Middle frontal gyrus (tissue), 1 donor: ENCODE data around the gene BTBD16.

Experiments used
- DNase-seq: peaks from one replicate; pipeline ENCODE4 v3.0.0-alpha.2; 2015; ENCODE audit warnings: low spot score; ENCODE audit errors: extremely low spot score

Gene BTBD16

DNA sequence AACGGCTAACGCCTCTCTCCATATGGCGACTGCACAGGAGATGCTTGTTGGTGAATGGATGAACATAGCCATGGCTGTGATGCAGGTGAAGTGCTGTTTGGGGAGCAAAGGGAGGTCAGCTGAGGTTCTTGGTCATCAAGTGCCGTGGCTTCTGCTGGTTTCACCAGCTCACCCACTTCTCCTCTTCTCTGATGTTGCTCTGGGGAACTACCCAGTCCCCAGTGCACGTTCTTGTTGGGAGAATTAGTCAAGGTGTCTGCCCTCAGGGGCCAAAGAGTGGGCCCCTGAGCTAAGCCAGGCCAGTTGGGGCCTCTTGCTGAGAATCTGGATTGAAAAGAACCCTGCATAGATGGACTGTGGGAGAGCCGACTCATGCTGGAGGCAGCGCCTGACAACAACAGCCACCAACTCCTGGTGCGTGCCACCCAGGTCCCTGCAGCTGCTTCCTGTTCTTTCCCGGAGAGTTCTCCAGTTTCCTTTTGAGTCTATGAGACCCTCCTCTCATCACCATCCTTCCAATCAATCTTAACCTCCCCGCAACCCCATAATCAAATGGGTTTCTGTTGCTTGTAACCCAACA is 3.0 kb downstream of the BTBD16 start:
- no peak for DNase-seq

DNA sequence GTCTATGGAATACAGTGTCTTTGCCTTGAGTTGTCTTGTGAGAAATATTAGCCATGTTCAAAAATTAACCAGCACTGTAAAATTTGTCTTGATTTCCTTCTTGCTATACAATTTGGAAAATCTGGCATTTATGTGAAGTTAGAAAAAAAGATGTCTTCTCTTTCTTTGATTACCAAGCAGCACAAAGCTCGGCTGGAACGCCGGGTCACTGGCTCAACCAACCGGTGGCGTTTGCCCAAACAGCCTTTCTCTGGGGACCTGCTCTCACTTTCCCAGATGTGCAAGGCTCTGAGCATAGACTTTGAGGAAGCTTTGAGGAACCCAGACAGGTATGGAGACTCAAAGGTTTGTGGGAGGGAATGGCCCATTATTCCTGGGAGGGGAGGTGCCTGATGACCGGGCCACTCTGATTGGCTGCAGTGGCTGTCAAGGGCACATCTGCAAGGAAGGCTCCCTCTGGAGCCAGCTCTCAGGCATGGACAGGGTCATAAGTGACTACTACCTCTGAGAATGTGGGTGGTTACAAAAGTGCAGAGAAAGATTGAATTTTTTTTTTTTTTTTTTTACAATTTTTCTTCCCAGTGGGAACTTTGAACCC is 5.6 kb downstream of the BTBD16 start:
- no peak for DNase-seq

DNA sequence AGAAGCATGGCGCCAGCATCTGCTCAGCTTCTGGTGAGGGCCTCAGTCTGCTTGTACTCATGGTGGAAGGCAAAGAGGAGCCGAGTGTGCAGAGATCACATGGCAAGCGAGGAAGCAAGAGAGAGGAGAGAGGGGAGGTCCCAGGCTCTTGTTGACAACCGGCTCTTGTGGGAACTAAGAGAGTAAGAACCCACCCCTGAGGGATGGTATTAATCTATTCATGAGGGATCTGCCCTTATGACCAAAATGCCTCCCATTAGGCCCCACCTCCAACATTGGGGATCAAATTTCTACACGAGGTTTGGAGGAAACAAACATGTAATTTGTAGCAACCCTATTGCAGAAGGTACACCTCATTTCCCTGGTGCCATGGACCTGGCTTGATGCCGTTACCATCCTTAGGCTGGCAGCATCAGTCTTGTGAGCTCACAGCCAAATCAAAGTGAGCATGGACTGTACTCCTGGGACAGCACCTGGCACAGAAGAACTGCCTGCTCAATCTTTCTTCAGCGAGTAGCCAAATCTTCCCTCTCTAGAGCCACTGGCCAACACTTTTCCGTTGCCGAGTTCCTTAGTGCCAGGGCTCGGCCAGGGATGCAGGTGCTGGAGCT is 6.5 kb downstream of the BTBD16 start:
- DNase-seq = no peak

DNA sequence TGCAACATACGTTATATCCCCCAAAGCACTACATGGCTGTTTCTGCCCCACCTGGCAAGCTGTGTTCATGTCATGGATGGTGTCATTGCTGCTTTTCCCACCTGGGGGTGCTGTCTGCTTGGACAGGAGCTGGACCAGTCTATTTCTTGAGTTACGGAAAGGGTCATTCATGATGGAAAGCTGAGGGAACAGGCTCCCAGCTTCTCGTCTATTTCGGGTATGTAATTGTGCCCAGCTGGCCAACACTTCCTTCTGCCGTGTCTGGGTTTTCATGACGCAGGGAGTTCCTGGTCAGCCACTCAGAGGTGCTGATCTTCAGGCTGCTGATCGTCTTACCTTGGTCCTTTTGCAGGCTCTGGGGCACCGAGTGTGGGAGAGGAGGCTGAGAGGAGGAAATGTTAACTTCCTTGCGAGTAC is 8.6 kb downstream of the BTBD16 start:
- no peak for DNase-seq

DNA sequence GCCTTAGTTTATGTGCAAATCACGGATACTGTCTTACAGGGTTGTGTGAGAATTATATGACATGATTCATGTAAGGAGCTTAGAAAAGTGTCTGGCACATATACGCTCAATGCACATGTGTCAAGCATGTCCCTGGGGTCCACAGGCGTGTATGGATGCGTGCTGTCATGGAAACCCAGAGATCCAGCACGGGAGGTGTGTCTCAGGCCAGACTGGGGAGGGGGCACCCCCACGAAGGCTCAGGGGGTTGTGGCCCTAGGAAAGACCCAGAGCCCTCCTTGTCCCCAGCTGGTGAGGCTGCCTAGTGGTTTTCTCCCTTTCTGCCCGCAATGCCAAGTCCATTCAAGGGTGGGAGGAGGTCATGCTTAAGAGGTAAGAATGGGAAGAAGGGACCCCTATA is 9.1 kb downstream of the BTBD16 start:
- DNase-seq = no peak

DNA sequence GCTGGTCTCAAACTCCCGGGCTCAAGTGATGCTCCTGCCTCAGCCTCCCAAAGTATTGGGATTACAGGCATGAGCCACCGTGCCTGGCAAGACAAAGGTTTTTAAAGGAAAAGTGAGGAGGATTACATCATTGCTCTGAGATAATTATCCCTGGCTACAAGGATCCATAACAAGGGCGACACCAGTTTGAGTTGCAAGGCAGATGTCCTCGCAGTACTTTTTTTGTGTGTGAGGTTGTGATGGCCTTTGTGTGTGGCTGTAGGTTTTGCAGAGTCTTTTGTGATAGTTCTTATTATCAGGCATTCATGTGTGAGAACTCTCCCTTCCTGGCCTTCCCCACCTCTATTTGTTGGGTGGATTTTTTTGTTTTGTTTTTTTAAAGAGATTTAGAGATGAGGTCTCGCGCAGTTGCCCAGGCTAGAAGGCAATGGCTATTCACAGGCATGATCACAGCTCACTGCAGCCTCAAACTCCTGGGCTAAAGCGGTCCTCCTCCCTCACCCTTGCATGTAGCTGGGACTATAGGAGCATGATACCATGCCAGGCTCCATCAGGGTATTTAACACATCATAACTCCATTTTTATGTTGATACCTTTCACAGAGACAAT is 10.0 kb downstream of the BTBD16 start:
- no peak for DNase-seq

DNA sequence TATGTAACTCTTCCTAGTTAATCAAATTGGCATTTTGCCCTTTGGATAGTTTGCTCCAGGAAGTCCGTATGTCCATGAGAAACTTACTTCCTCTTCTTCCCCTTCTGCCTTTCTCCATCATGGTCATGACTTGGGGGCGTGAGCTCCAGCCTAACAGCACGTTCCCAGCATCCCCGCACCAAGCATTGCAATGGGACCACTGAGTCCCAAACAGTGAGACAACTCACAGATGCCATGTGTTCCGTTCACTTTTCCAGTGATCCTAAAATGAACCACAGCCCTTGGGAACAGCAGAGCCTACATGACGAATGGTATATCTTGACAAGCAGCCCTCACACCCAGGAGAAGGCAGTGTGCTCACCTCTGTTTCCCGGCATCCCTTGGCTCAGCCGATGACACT is 10.7 kb downstream of the BTBD16 start:
- DNase-seq = no peak

DNA sequence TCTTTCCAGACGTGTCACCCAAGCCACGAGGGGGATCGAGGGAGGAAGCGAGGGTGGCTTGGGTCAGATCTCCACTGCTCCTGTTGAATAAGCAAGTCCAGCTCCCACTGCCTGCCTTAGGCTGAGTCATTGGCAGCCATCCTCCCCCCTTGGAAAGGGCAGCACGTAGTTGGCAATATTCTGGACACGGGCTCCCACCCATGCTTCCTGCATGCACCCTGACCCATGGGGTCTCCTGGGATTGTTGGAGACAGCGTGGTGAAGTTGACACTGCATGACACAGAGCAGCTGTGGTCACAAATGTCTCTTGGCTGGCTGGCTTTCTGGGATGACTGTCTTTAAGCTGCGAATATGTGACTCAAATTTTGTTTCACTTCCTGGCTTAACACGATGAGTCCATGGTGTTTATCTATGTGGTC is 11.2 kb downstream of the BTBD16 start:
- no peak for DNase-seq

DNA sequence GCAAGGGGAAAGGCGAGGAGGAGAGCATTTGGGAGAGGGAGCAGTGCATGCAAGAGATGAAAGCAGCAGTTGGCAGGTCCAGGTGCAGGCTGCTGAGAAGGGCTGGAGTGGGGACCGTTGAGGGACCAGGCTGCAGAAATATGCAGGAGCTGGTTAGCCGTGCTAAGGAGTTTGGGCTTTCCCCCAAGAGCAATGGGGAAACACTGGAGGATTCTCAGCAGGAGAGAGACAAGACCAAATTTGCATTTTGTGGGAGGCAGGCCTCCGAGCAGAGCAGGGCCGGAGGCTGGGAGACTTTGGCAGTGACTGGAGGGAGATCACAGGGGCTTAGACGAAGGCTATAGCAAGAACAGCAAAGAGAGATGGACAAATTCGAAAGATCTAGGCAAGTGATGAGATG is 11.8 kb downstream of the BTBD16 start:
- DNase-seq = no peak

DNA sequence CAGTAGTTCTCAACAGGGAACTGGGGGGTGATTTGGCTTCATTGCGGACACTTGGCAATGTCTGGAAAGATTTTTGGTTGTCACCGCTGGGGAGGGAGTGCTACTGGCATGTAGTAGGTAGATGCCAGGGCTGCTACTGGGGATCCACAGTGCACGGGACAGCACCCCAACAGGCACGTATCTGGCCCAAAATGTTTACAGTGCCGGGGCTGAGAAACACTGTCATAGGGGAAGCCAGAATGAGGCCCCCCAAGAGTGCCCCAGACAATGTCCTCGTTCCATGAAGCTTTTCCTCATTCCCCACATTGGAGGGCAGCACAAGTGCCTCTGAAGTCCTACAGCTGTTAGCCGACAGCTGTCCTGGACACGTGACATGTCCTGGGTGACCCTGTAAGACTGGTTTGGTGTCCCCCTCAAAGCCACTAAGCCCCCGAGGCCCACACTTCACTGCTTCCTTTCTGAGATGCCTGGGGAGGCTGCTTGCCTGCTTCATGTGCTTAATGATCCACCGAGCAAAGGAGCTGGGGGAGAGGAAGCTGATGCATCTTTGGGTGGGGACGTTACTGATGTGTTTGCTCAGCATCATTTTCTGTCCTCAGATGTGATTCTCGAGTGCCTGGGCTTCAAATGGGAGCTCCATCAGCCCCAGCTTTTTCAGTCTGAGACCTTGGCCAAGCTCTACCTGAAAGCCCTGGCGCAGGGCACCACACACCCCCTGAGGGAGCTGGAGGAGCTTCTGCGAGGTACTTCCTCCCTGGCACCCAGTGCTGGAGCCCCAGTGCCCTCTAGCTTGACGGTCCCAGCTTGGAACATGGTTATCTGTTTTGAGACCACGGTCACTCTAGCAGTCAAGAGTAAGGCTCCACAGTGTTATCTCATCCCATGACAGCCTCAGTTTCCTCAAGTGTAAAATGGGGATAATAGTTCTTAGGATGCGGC is 14.7 kb downstream of the BTBD16 start:
- DNase-seq = no peak

DNA sequence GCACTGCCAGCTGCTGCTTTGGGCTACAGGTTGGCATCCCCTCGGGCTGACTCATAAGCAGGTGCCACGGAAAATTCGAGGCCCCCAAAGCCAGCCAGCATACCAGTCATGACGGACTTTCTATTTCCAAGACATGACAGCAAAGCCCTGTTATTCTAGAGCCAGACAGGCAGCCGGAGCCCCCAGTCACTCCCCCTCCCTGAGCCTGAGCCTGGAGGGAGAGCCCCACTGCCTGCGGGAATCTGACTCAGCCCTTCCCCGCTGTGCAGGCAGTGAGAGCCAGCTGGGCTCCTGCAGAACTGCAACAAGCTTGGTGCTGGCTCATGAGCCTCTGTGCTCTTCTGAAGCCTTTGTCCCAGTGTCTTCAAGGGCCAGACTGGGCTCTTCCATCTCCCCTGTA is 15.8 kb downstream of the BTBD16 start:
- peak; percentile 14 for DNase-seq

DNA sequence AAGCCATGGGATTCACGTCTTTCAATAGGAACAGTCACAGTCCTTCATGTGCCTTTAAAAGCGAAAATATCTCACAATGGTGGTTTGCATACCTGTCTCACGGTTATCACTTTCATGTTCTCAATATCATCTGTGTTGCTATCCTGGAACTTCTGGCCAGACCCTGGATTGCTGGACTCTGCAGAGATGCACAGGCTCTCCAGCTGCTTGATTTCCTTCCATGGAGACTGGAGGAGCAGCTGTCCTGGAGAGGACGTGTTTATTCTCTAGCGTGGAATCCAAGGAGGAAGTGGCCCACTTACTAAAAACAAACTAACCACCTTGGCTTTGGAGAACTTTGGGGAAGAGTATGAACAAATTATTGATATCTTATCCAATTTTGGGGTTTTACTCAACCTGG is 16.5 kb downstream of the BTBD16 start:
- no peak for DNase-seq

DNA sequence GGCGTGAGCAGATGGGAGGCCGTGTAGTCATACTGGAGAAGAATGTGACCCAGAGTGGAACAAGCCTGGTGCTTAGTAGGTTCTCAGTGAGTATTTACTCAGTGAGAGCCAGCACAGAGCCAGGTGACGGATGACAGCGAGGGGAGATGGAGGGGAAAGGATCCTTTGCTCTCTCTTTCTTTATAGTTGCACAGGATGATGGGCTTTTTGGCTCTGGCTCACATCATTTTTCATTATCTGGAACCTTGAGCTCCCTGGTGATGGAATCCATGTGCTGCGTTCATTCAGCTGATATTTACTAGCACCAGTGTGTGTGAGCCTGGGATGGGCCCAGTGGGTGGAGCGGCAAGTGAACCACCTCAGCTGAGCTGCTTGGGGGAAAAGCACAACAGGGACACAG is 17.2 kb downstream of the BTBD16 start:
- no peak for DNase-seq

DNA sequence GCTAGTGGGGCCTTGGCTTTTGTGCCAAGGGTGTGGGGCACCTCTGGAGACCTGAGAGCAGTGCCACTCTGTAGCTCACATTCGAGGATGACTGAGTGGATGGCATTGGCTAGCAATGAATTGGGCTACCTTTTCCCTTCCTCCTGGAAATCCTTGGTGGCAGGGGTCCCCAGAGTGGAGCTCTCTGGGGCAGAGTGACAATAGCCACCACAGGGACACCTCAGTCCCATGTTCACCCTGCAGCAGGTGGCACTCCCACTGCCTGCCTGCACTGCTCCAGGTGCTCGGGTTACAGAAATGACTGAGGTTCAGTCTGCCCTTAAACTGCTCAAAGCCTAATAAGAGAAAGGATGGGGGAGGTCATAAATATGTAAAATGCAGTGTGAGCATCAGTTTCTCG is 17.8 kb downstream of the BTBD16 start:
- DNase-seq = no peak

DNA sequence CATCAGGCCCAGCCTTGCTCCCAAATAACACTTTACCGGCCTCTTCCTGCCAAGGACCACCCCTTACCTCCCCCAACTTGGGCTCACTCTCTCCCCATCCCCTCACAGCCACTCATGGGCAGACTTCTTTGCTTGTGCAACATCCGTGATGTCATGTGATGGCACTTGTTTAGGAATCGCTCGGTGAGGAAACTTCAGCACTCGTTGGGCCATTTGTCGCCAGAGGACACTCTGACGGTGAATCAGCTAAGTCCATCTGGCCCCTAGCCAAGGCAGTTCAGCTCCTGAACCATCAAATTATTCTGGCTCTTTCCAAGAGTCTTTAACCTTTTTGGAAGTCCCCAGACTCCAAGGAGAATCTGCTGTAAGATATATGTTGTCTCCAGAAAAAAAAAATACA is 19.2 kb downstream of the BTBD16 start:
- DNase-seq = no peak

DNA sequence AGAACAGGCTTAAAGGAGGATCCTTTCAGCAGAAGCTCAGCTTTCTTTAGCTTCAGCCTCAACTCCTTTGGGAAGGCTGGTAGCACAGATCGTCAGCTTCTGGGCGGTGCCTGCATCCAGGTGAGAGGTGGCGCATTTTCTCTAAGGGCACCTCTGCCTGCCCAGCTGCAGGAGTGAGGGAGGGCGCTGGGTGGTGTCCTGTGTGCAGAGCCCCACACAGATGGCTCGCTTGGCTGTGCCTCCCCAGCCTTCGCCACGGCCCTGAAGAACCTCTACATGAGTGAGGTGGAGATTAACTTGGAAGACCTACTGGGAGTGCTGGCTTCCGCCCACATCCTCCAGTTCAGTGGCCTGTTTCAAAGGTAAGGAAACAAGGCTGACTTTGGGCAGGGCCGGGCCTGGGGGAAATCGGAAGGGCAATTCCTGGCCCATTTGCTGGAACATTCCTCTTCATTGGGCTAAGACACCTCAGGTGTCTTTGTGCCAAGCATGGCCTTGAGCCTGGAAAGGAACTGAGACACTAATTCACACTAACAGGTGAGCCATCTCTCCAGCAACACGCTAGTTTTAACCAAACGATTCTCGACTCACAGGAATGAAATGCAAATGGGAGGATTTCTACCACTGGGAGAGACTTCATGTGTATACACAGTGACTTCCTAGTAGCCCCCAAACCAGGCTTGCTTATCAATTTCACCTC is 19.9 kb downstream of the BTBD16 start:
- DNase-seq = no peak

DNA sequence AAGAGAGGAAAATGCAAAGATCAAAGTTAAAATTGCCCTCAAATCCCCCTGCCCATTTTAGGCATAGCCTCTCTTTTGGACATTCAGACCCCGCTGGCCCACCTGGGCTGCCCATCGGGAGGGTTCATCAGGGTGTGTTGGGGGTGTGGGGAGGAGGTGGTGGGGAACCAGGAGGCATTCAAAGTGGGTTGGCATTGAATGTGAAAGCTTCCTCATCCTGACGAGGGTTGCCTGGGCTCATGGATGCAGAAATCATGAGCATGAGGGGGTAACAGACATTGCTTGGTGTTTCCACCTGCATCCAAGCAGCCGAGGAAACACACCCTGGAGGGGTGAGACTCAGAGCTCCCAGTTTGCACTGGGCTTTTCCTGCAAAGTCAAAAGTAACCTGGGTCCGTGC is 20.6 kb downstream of the BTBD16 start:
- no peak for DNase-seq

DNA sequence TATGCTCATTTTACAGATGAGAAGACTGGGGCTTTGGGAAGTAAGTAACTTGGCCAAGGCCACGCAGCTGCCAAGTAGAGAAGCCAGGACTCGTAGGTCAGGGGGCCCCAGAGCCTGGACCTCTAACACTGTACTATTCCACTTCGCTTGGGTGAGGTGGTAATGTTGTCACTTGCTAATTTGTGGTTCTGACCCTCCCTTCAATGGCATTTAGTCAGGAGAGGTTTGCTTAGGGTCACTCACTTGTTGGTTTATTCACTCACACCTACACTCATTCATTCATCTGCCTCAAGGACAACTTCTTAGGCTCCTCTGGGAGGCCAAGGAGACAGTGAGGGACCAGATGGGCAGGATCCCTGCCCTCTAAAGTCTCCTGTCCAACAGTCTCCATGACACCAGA is 21.3 kb downstream of the BTBD16 start:
- no peak for DNase-seq

DNA sequence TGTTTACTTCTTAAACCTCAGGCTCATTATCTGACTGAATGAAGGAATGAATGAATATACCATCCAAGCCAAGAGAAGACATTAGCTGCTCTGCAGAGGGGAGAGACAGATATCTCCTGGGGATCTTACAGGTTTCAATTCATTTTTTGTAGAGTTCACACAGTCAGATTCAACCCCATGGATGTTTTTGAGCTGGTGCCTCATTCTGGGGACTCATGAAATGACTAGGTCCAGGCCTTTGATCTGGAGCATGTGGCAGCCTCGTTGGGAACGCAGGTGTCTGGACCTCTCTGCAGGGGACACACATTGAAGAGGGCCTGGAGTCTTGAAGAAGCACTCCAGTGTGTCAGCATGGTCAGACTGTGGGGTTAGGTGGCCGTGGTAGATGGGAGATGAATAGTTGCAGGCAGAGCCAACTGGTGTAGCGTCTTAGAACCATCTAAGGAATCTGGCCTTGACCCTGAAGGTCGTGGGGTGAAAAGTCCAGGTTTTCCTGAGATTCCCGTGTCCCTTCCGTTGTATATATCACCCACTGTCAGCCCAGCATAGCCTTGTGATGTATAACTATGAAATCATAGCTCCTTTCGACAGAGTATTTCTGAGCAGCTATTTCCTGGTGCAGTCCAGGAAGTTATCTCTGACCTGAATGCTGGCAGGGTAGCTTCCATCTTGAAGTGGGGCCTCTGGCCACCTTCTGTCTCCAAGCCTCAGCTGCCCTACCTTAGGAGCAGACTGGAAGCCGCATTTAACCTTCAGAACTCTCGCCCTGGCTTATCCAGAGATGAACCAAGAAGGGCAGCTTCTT is 22.3 kb downstream of the BTBD16 start:
- DNase-seq = no peak

DNA sequence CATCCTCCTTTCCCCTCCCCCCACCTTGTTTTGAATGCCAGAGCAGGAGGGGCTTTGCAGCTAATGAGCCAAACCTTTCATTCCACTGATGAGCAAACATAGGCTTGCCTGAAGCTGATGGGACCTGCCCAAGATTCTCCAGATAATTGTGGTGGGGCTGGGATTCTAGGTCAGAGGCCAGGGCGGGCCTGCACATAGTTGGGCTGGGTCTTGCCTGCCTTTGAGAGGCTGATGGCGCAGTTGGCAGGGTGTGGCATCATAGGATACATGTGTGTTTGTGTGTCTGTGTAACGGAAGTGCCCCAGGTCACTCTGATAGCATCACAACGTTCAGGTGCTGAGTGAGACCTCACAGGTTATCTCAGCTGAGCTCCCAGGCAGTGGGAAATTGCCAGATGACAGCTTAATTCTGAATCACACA is 22.9 kb downstream of the BTBD16 start:
- no peak for DNase-seq
